Left cardiac atrium (tissue), 4 donors: ENCODE results near the gene TAS2R4. TPM values are rescaled to one million over a fixed set of nuclear protein-coding genes. Genes with fewer than 3 reads are reported as not detected.
"Not testable (repeated sequence)": the region's sequence is repeated elsewhere in the genome, so short reads cannot be mapped to it uniquely, and the experiment has no call there.

Experiments used
- ATAC-seq, 2 donors: fragments of 200-7000 bp; cut with Tn5 transposase; one replicate each; pipeline ENCODE4 v1.9.1; 2020; ENCODE audit warnings: mild to moderate bottlenecking in 2 of 2, moderate library complexity in 2 of 2
- DNase-seq: peaks from one replicate; pipeline ENCODE4 v3.0.0-alpha.2; 2020
- intact Hi-C, 2 donors: fragments of 100-400 bp; cut with DNase I; formaldehyde crosslinking; loops; one replicate each; pipeline versions ENCODE4 v1.14.1 to v1.15.1; 2022 to 2023
- total RNA-seq, 2 donors: library from RNA; stranded (reverse); fragmentation: NEBNext Ultra II Directional; extraction: Animal tissue kit (Norgen Biotek cat#: 25700); gene quantifications; one replicate each; pipeline ENCODE4 v1.2.1, GENCODE V29; 2021
- donor health status: DM: no; HTN: yes; CAD: no.
- donor health status: DM: no; HTN: yes; CAD: no; lungs with severe emphysema.
- donor health status: DM: yes; HTN: yes; CAD: no.
- donor health status: Dilated cardiomyopathy.

The TAS2R4 gene
- total RNA-seq, 2 donors from 2014 or later = 0.26 to 0.35 TPM

DNA sequence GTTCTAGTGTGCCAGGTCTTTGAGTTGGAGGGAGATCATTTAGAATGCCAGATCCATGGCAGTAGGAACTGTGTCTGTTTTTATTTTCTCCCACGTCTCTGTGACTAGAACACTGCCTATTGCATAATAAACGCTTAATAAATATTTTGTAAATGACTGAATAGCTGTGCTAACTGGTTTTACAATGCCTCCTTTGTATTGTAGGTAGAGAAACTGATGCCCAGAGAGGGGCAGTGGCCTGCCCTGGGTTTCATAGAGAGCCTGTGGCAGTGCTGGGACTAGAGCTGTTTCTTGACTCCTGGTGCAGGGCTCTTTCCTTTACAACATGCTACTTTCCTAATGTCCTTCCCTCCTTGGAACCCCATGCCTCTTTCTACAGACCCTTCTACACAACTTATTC, 16.1 kb downstream of the TAS2R4 start:
- intact Hi-C loops = no loop called here
- no peak for ATAC-seq
- DNase-seq = no peak

- DNase-seq = no peak
- ATAC-seq = no peak
- intact Hi-C loops = no loop called here
Observed at GRCh38 chr7:141820067-141820466, 43.6 kb downstream of the TAS2R4 start.

- ATAC-seq, DNase-seq, intact Hi-C loops: not testable (repeated sequence)
Observed at GRCh38 chr7:141822432-141822831, 46.0 kb downstream of the TAS2R4 start.

Other genes with a start within 250 kb of the TAS2R4 start
- 10 to 100 TPM; 28.9 to 37.8 TPM for gene AGK, start 225.3 kb upstream of the TAS2R4 start, total RNA-seq
- gene DENND11, start 74.5 kb upstream of the TAS2R4 start, total RNA-seq = 10 to 100 TPM; 10.6 to 11.1 TPM
- not detected for gene WEE2, start 68.3 kb upstream of the TAS2R4 start, total RNA-seq
- 100 to 1,000 TPM in 1 of 2 donors, 10 to 100 TPM in 1; 80.6 to 109 TPM for gene SSBP1, start 38.3 kb upstream of the TAS2R4 start, total RNA-seq
- gene TAS2R3, start 12.6 kb upstream of the TAS2R4 start, total RNA-seq = under 1 TPM; 0.47 to 0.68 TPM
- gene TAS2R5, start 13.5 kb downstream of the TAS2R4 start, total RNA-seq = under 1 TPM; 0.53 to 0.58 TPM
- not detected for gene PRSS37, start 64.8 kb downstream of the TAS2R4 start, total RNA-seq
- not detected for gene OR9A4, start 139.7 kb downstream of the TAS2R4 start, total RNA-seq
- gene CLEC5A, start 170.3 kb downstream of the TAS2R4 start, total RNA-seq = 1 to 10 TPM in 1 of 2 donors, under 1 TPM in 1; 0.12 to 1.4 TPM
- gene TAS2R38, start 197.1 kb downstream of the TAS2R4 start, total RNA-seq = not detected
- 1 to 10 TPM; 1.0 to 1.2 TPM for gene MGAM, start 219.2 kb downstream of the TAS2R4 start, total RNA-seq